ENCODE data around the gene PTPRN2. TPM values are rescaled to one million over a fixed set of nuclear protein-coding genes. Genes with fewer than 3 reads are reported as not detected.

Gene PTPRN2
- total and polyA plus RNA-seq, 9 of the 15 experiments (the other 6 are each of a cell fraction or from before 2014, with no cell fraction given) = not detected

DNA sequence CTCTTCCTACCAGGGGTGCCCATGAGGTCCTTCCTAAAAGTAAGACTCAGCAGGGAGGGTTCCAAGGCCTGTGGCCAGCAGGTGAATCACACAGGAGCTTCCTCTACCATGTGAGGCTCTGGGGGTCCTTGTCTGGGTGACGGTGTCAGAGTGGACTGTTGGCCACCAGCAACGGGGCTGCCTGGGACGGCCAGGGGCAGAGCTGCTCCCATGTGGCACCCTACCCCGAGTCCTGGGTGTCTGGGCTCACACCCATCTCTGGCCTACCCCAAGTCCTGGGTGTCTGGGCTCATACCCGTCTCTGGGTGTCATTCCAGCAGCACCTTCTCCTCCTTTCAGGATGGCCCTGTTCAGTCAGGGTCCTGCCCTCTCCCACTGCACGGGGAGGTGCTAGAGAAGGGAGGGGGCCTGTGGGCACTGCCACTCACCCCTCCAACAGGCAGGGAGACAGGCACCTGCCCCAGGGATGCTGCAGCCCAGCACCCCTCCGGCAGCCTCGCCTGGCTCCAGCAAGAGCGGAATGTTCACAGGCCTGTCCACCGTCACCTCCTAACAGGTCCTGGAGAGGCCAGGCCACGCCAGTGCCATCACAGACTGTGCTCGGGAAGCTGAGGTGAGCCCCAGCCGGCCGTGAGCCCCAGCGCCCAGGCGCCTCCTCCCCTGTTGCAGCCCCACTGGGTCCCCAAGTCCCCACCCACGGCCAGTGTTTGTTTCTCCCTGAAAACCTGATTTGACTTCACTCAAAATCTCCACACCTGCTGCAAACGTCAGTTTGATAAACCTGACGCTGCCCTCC is 143.7 kb downstream of the PTPRN2 start:
- TF ChIP-seq EHMT2 (IDR thresholded peaks at IDR 0.05) = no peak
- no peak for TF ChIP-seq ZNF232 (CRISPR knock-in tag; IDR thresholded peaks at IDR 0.05)
- no peak for TF ChIP-seq KDM1A (IDR thresholded peaks at IDR 0.05)

More for the DNA sequence above, 143.7 kb downstream of the PTPRN2 start:
- H3K9me1 ChIP-seq (ENCODE audit: control insufficient read depth, insufficient read depth, low read length) = no peaks in the 10 kb centered on the region
- ATAC-seq (no peak; the same call in 2 of the 3 replicates), FAIRE-seq (no peak), DNase-seq (ENCODE audit: extremely low read depth in 1 of 4, low spot score in 3 of 4) (no peak)
- no peak overlapping the region for H3K27ac ChIP-seq (ENCODE audit: extremely low read depth, low read depth, low read length)
- under 1% methylated on average over 19 of the region's 19 CpGs for WGBS (ENCODE audit: insufficient coverage, low coverage, missing lambda C conversion rate)
- BruUV-seq (replicated peaks) = no TSS peak
- ChIA-PET CTCF (ENCODE audit: low intra/inter-chr PET ratio) (no interaction called here), POLR2A (interaction anchor here (0.6 to 0.8 kb wide), 3 partner anchors 15 to 204 kb away, joined by 3 to 5 read pairs (median 3); no protein-coding TSS in a partner anchor)
- H3K36me3 ChIP-seq (ENCODE audit: control insufficient read depth, insufficient read depth, low read length) = no peaks in the 10 kb centered on the region
- H3K9ac ChIP-seq (ENCODE audit: insufficient read depth in 1 of 2, low read depth in 2 of 2, low read length in 2 of 2) = no peak overlapping the region
- intact Hi-C loops (cut with micrococcal nuclease) (no loop called here), in situ Hi-C loops (cut with MboI) (no loop called here)
- H2AFZ ChIP-seq (ENCODE audit: low read depth, low read length) = no peak overlapping the region
- no peaks in the 10 kb centered on the region; the same call in 1 of the 2 replicates for H4K20me1 ChIP-seq (replicated peaks; ENCODE audit: control insufficient read depth, insufficient read depth, low read length)
- H3K79me2 ChIP-seq (ENCODE audit: control insufficient read depth, insufficient read depth, low read length) = no peaks in the 10 kb centered on the region
- H3K4me3 ChIP-seq = no peak overlapping the region
- H3K4me1 ChIP-seq (replicated peaks in 1 of 2; ENCODE audit: control insufficient read depth in 2 of 2, insufficient read depth in 2 of 2, low read length in 2 of 2) = peaks cover 0 to 9% of the 10 kb centered on the region in 2 experiments; a peak in 1 of 5 replicates
- H3K4me2 ChIP-seq (ENCODE audit: insufficient read depth, low read length) = no peak overlapping the region
- peaks cover 25 to 59% of the 10 kb centered on the region in 2 experiments; a peak in 4 of 5 replicates for H3K27me3 ChIP-seq (ENCODE audit: control insufficient read depth in 2 of 2, insufficient read depth in 2 of 2, low read length in 2 of 2)
- H3K9me3 ChIP-seq (replicated peaks; ENCODE audit: control insufficient read depth, insufficient read depth, low read depth, low read length) = no peaks in the 10 kb centered on the region; the same call in 1 of the 2 replicates
